Measurements from ENCODE around the gene CFAP73.

Gene CFAP73

GRCh38 chr12:113133036-113133435, 16.5 kb upstream of the CFAP73 start:
- peaks cover 61% of the 10 kb centered on the region for H3K27me3 Mint-ChIP-seq (ENCODE audit: low read depth)
- H3K9me3 Mint-ChIP-seq: no peaks in the 10 kb centered on the region
- TF ChIP-seq, protein P1, sequence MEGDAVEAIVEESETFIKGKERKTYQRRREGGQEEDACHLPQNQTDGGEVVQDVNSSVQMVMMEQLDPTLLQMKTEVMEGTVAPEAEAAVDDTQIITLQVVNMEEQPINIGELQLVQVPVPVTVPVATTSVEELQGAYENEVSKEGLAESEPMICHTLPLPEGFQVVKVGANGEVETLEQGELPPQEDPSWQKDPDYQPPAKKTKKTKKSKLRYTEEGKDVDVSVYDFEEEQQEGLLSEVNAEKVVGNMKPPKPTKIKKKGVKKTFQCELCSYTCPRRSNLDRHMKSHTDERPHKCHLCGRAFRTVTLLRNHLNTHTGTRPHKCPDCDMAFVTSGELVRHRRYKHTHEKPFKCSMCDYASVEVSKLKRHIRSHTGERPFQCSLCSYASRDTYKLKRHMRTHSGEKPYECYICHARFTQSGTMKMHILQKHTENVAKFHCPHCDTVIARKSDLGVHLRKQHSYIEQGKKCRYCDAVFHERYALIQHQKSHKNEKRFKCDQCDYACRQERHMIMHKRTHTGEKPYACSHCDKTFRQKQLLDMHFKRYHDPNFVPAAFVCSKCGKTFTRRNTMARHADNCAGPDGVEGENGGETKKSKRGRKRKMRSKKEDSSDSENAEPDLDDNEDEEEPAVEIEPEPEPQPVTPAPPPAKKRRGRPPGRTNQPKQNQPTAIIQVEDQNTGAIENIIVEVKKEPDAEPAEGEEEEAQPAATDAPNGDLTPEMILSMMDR (IDR thresholded peaks at IDR 0.05; ENCODE audit: unreplicated experiment in 3 of 3): no peak
- H3K4me3 Mint-ChIP-seq: no peak overlapping the region
- no peaks in the 10 kb centered on the region for H3K36me3 Mint-ChIP-seq (ENCODE audit: low read depth)
- H3K4me1 Mint-ChIP-seq: no peaks in the 10 kb centered on the region
- no peak overlapping the region for H3K27ac Mint-ChIP-seq

DNA sequence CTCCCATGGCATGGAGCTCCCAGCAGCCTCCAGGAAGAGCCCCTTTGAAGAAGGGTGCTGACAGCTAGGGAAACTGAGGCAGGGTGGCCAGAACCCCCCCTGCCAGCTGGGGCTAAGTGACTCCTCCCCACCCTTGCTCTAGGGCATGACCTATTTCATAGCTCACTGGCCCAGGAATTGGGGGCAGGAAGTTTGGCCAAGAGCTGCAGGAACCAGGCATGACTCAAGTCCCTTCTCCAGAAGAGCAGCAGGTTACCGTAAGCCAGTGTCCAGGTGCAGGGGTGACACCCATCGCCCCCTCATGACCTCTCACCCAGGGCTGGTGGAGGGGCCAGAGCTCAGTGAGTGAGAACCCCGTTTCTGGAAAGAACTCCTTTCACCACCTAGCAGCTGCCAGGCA, 15.9 kb upstream of the CFAP73 start:
- Mint-ChIP-seq H3K27ac (no peak overlapping the region), H3K27me3 (ENCODE audit: low read depth) (peaks cover 56% of the 10 kb centered on the region), H3K36me3 (ENCODE audit: low read depth) (no peaks in the 10 kb centered on the region), H3K9me3 (no peaks in the 10 kb centered on the region), H3K4me1 (no peaks in the 10 kb centered on the region), H3K4me3 (no peak overlapping the region)
- TF ChIP-seq, protein P1 (IDR thresholded peaks at IDR 0.05; ENCODE audit: unreplicated experiment in 3 of 3): no peak

GRCh38 chr12:113134071-113134470, 15.5 kb upstream of the CFAP73 start:
- H3K27me3 Mint-ChIP-seq (ENCODE audit: low read depth): peaks cover 56% of the 10 kb centered on the region
- H3K27ac Mint-ChIP-seq: no peak overlapping the region
- no peaks in the 10 kb centered on the region for H3K9me3 Mint-ChIP-seq
- H3K36me3 Mint-ChIP-seq (ENCODE audit: low read depth): no peaks in the 10 kb centered on the region
- peak overlapping the region in 1 of 3 experiments; percentile 30 for H3K4me3 Mint-ChIP-seq
- TF ChIP-seq, protein P1 (IDR thresholded peaks at IDR 0.05; ENCODE audit: unreplicated experiment in 3 of 3): no peak
- no peaks in the 10 kb centered on the region for H3K4me1 Mint-ChIP-seq

- peak overlapping the region in 1 of 3 experiments; percentile 19 for H3K4me3 Mint-ChIP-seq
Observed at GRCh38 chr12:113134521-113134951, 15.0 kb upstream of the CFAP73 start.

DNA sequence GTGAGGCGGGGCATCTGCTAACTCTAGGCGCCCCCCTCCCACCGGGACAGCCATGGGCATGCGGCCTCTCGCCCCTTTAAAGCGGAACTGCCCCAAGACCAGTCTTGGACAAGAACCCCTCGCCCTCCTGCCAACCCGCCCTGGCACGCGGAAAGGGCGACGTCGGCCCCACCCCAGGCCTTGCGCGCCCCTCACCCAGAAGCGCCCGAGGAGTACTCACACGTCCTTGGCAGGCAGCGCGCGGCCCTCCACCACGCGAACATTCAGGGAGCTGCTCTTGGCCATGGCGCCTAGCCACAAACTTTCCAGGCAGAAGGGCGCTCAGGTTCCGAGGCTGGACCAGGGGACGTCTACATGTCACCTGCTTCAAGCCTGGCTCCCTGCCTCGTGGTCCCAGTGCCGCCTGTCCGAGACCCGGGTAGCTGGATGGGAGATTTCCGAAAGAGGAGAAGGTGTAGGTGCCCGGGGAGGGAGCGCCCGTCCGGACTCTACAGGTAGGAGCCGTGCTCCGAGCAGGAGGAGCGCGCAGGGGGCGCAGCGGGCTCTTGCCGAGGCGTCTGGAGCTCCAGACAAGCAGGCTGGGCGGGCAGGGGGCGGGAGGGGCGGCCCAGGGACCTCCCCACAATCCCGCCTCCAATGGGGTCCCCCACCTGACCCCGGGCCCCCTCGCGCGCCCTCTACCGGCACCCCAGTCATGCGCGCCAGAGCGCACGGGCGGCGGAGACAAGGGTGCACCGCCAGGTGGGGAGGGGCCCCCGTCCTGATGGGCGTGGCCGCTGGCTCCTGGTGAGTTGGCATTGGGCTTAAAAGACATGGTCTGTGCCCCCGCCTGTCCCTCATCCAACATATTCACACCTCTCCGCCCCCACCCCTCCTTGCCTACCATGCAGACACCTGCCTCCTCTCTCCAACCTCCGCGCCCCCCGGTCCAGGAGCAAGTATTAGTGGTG, 14.1 kb upstream of the CFAP73 start, which contains the start of gene RASAL1:
Gene RASAL1 (minus strand): TSS at position 584 of the 950 bp plus-strand sequence. CDS start 299 bp downstream, at position 285.
- Mint-ChIP-seq H3K27me3 (ENCODE audit: low read depth) (peaks cover 56% of the 10 kb centered on the region), H3K9me3 (no peaks in the 10 kb centered on the region), H3K27ac (peak within 1 kb of the TSS in 1 of 3 experiments; percentile 11), H3K4me3 (peak within 1 kb of the TSS in 2 of 3 experiments; percentile 32 to 46), H3K4me1 (no peaks in the 10 kb centered on the region), H3K36me3 (ENCODE audit: low read depth) (no peaks in the 10 kb centered on the region)
- TF ChIP-seq, protein P1 (IDR thresholded peaks at IDR 0.05; ENCODE audit: unreplicated experiment in 3 of 3): peak; percentile 35 to 41 (median 41)

More at GRCh38 chr12:113134521-113134951, 15.0 kb upstream of the CFAP73 start:
- Mint-ChIP-seq H3K4me1 (no peaks in the 10 kb centered on the region), H3K27me3 (ENCODE audit: low read depth) (peaks cover 56% of the 10 kb centered on the region), H3K27ac (no peak overlapping the region), H3K36me3 (ENCODE audit: low read depth) (no peaks in the 10 kb centered on the region), H3K9me3 (no peaks in the 10 kb centered on the region)
- TF ChIP-seq, protein P1 (IDR thresholded peaks at IDR 0.05; ENCODE audit: unreplicated experiment in 3 of 3): no peak
